ENCODE measurements around the gene ZNF827. TPM values are rescaled to one million over a fixed set of nuclear protein-coding genes. Genes with fewer than 3 reads are reported as not detected.

ZNF827 gene
- total and polyA plus RNA-seq, 10 donors = 3.3 to 31.6 (median 16.1) TPM

GRCh38 chr4:145828802-145829485 lies 109.7 kb downstream of the ZNF827 start:
- H3K36me3 ChIP-seq = peaks cover 0 to 27% (median 4%) of the 10 kb centered on the region in 6 donors
- no peaks in the 10 kb centered on the region for H3K9me3 ChIP-seq
- intact Hi-C loops (cut with DNase I; ENCODE audit: low total_unique reads) = no loop called here
- no peak for DNase-seq
- TF ChIP-seq, protein P1, sequence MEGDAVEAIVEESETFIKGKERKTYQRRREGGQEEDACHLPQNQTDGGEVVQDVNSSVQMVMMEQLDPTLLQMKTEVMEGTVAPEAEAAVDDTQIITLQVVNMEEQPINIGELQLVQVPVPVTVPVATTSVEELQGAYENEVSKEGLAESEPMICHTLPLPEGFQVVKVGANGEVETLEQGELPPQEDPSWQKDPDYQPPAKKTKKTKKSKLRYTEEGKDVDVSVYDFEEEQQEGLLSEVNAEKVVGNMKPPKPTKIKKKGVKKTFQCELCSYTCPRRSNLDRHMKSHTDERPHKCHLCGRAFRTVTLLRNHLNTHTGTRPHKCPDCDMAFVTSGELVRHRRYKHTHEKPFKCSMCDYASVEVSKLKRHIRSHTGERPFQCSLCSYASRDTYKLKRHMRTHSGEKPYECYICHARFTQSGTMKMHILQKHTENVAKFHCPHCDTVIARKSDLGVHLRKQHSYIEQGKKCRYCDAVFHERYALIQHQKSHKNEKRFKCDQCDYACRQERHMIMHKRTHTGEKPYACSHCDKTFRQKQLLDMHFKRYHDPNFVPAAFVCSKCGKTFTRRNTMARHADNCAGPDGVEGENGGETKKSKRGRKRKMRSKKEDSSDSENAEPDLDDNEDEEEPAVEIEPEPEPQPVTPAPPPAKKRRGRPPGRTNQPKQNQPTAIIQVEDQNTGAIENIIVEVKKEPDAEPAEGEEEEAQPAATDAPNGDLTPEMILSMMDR (IDR thresholded peaks at IDR 0.05 in 8 of 11, conservative IDR thresholded peaks at IDR 0.05 in 3 of 11) = no peak
- TF ChIP-seq POLR2A (IDR thresholded peaks at IDR 0.05) = no peak
- no peak for TF ChIP-seq POLR2AphosphoS5 (IDR thresholded peaks at IDR 0.05)
- no peak overlapping the region for H3K4me3 ChIP-seq
- peak overlapping the region in 1 of 8 donors; percentile 29 for H3K27ac ChIP-seq
- H3K4me1 ChIP-seq = peaks cover 5 to 28% (median 16%) of the 10 kb centered on the region in 6 donors
- WGBS, 5 donors = 70 to 80% (median 74%) methylated on average over 3 of the region's 3 CpGs
- H3K27me3 ChIP-seq (replicated peaks in 1 of 7) = no peaks in the 10 kb centered on the region

- no peaks in the 10 kb centered on the region for H3K9me3 ChIP-seq
- TF ChIP-seq POLR2A (IDR thresholded peaks at IDR 0.05) (no peak), POLR2AphosphoS5 (IDR thresholded peaks at IDR 0.05) (no peak)
- TF ChIP-seq, protein P1 (IDR thresholded peaks at IDR 0.05 in 8 of 11, conservative IDR thresholded peaks at IDR 0.05 in 3 of 11) = no peak
- DNase-seq = no peak
- H3K4me3 ChIP-seq = no peak overlapping the region
- intact Hi-C loops (cut with DNase I; ENCODE audit: low total_unique reads) = no loop called here
- H3K4me1 ChIP-seq = peaks cover 5 to 28% (median 16%) of the 10 kb centered on the region in 6 donors
- peaks cover 0 to 29% (median 4%) of the 10 kb centered on the region in 6 donors for H3K36me3 ChIP-seq
- H3K27me3 ChIP-seq (replicated peaks in 1 of 7) = no peaks in the 10 kb centered on the region
- WGBS, 5 donors = 84 to 94% (median 88%) methylated on average over 11 of the region's 11 CpGs
- no peak overlapping the region for H3K27ac ChIP-seq
These were observed 110.7 kb downstream of the ZNF827 start for GRCh38 chr4:145827885-145828284.

GRCh38 chr4:145825255-145825654 lies 113.4 kb downstream of the ZNF827 start:
- H3K27me3 ChIP-seq (replicated peaks in 1 of 7) = no peaks in the 10 kb centered on the region
- WGBS, 5 donors = 87 to 98% (median 97%) methylated on average over 7 of the region's 7 CpGs
- H3K4me1 ChIP-seq = peaks cover 0 to 21% (median 10%) of the 10 kb centered on the region in 6 donors
- H3K9me3 ChIP-seq = no peaks in the 10 kb centered on the region
- intact Hi-C loops (cut with DNase I; ENCODE audit: low total_unique reads) = no loop called here
- TF ChIP-seq, protein P1 (IDR thresholded peaks at IDR 0.05 in 8 of 11, conservative IDR thresholded peaks at IDR 0.05 in 3 of 11) = no peak
- no peak for TF ChIP-seq POLR2AphosphoS5 (IDR thresholded peaks at IDR 0.05)
- TF ChIP-seq POLR2A (IDR thresholded peaks at IDR 0.05) = no peak
- H3K36me3 ChIP-seq = peaks cover 0 to 39% (median 4%) of the 10 kb centered on the region in 6 donors
- no peak overlapping the region for H3K4me3 ChIP-seq
- H3K27ac ChIP-seq = no peak overlapping the region
- DNase-seq = no peak

DNA sequence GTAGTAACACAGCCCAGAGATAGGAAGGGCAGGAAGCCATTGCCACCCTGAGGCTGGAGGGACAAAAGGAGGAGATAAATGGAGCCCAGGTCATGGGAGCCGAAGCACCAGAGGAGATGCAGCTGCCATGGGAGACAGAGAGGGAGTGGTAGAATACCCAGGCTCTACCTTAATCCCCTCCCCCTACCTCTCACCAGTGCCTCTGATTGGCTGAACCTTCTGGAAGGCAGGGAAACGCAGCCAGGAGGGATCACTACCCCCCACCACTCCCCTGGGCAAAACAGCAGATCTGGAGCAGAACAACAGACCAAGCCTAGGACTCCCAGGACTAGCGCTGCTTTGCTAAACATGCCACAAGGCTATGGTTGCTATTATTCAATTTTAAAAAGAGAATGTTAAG lies 114.2 kb downstream of the ZNF827 start:
- 91 to 94% (median 91%) methylated on average over 3 of the region's 3 CpGs for WGBS, 5 donors

More for the DNA sequence above, 114.2 kb downstream of the ZNF827 start:
- Histone ChIP-seq H3K27me3 (replicated peaks in 1 of 7) (no peaks in the 10 kb centered on the region), H3K4me1 (peaks cover 0 to 13% (median 2%) of the 10 kb centered on the region in 6 donors), H3K36me3 (peaks cover 0 to 39% (median 4%) of the 10 kb centered on the region in 6 donors), H3K27ac (no peak overlapping the region), H3K4me3 (no peak overlapping the region), H3K9me3 (no peaks in the 10 kb centered on the region)
- TF ChIP-seq, protein P1 (IDR thresholded peaks at IDR 0.05 in 8 of 11, conservative IDR thresholded peaks at IDR 0.05 in 3 of 11) = no peak
- TF ChIP-seq POLR2AphosphoS5 (IDR thresholded peaks at IDR 0.05) (no peak), POLR2A (IDR thresholded peaks at IDR 0.05) (no peak)
- intact Hi-C loops (cut with DNase I; ENCODE audit: low total_unique reads) = no loop called here
- DNase-seq = no peak

Measured in spleen (tissue), 11 donors.